Esophagus muscularis mucosa (tissue), 3 donors: ENCODE data around the gene CDC20.

Experiments used
- CTCF ChIP-seq, 3 experiments: fragments of 200-600 bp in 2 of 3; fragments of 450-650 bp in 1 of 3; sonication (generic) in 2 of 3; IDR thresholded peaks; one replicate each; pipeline ENCODE4 v1.5.1; 2017 to 2019; ENCODE audit warnings: antibody characterized with exemption in 3 of 3, mild to moderate bottlenecking in 2 of 3, moderate library complexity in 1 of 3
- POLR2A ChIP-seq: fragments of 450-650 bp; IDR thresholded peaks from one replicate; pipeline ENCODE4 v1.6.1; 2017; ENCODE audit warnings: antibody characterized with exemption, moderate library complexity, mild to moderate bottlenecking, low read depth
- POLR2AphosphoS5 ChIP-seq, 2 donors: sonication (generic); formaldehyde crosslinking; IDR thresholded peaks; one replicate each; pipeline ENCODE4 v1.6.1; 2017; ENCODE audit warnings: antibody characterized with exemption in 2 of 2

- TF ChIP-seq POLR2AphosphoS5 (IDR thresholded peaks at IDR 0.05) (no peak), CTCF (IDR thresholded peaks at IDR 0.05) (no peak), POLR2A (no peak)
Measured at GRCh38 chr1:43382027-43382779, 23.4 kb downstream of the CDC20 start.
